NCI-H524 treated with DMSO at 0.1 percent for 48 hours (cell line): ENCODE results near the gene PIF1.
"Not testable (repeated sequence)": the region's sequence is repeated elsewhere in the genome, so short reads cannot be mapped to it uniquely, and the experiment has no call there.

Experiments
- DNase-seq: peaks from one replicate; lab custom pipeline; 2025; lab: John Stamatoyannopoulos, UW

The PIF1 gene

GRCh38 chr15:64809649-64810496, 15.6 kb downstream of the PIF1 start:
- DNase-seq: no peak

- no peak for DNase-seq
These were observed 16.5 kb downstream of the PIF1 start for GRCh38 chr15:64808785-64809453.

- DNase-seq: no peak
These were observed 17.7 kb downstream of the PIF1 start for GRCh38 chr15:64807751-64808222.

- DNase-seq: no peak
These were observed 18.2 kb downstream of the PIF1 start for GRCh38 chr15:64807051-64807749.

- DNase-seq: no peak
These were observed 18.9 kb downstream of the PIF1 start for GRCh38 chr15:64806509-64806908.

GRCh38 chr15:64804619-64805018, 20.8 kb downstream of the PIF1 start:
- no peak for DNase-seq

GRCh38 chr15:64803526-64803925, 21.9 kb downstream of the PIF1 start:
- no peak for DNase-seq

- DNase-seq: no peak
These were observed 25.0 kb downstream of the PIF1 start for GRCh38 chr15:64800476-64800875.

GRCh38 chr15:64798905-64799304, 26.5 kb downstream of the PIF1 start:
- DNase-seq: not testable (repeated sequence)

GRCh38 chr15:64795921-64796320, 29.5 kb downstream of the PIF1 start:
- not testable (repeated sequence) for DNase-seq

- not testable (repeated sequence) for DNase-seq
These were observed 30.1 kb downstream of the PIF1 start for GRCh38 chr15:64795299-64795698.

- DNase-seq: no peak
These were observed 33.2 kb downstream of the PIF1 start for GRCh38 chr15:64792282-64792681.

GRCh38 chr15:64791401-64791800, 34.0 kb downstream of the PIF1 start:
- no peak for DNase-seq

- no peak for DNase-seq
These were observed 41.7 kb downstream of the PIF1 start for GRCh38 chr15:64783796-64784195.

GRCh38 chr15:64782751-64783150, 42.7 kb downstream of the PIF1 start:
- no peak for DNase-seq

GRCh38 chr15:64781299-64781698, 44.1 kb downstream of the PIF1 start:
- DNase-seq: no peak

GRCh38 chr15:64780600-64781156, 44.8 kb downstream of the PIF1 start:
- DNase-seq: peak; percentile 63

GRCh38 chr15:64779630-64780029, 45.8 kb downstream of the PIF1 start:
- no peak for DNase-seq

GRCh38 chr15:64779024-64779423, 46.4 kb downstream of the PIF1 start:
- DNase-seq: no peak

- DNase-seq: no peak
These were observed 49.1 kb downstream of the PIF1 start for GRCh38 chr15:64776402-64776786.

GRCh38 chr15:64775551-64776401, 49.7 kb downstream of the PIF1 start, which contains the start of gene RBPMS2:
RBPMS2 (minus strand) TSS chr15:64775589; CDS start chr15:64775319, 270 bp downstream.
- no peak for DNase-seq
